ENCODE results near the gene MED9.

Gene MED9

DNA sequence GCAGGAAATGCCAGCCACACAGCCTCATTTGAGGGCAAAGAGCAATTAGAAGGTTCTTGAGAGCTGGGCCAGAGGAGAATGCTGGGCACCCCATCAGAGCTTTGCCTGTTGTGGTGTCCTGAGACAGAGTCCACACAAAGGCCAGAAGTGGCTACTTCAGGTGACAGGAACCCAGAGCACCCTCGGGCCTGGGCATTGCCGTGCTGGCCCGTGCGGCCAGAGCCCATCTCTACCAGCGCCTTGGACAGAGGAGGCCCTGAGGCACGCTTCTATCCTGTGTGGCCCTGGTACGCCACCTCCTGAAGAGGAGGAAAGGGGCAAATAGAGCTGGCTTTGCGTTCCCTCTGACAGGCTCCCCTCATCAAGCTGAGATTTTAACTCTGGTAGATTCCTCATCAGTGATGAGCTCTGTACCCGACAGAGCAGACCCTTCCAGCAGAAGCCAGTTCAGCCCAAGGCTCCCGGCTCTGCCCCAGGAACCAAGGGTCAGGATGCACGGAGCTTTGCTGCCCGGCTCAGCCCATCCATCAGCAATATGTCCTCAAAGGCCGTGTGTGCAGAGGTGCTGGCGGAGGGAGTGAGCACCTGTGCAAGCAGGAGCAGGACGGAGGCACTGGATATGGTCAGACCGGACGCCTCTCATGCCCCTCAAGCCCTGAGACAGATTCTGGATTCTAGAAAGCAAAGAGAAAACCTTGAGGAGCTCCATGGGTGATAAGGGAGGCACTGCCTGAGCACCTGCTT, 22.8 kb downstream of the MED9 start:
- Histone ChIP-seq H3K9me2 (replicated peaks; ENCODE audit: control insufficient read depth, low read length) (no peaks in the 10 kb centered on the region), H3K79me2 (ENCODE audit: control insufficient read depth, low read length) (no peaks in the 10 kb centered on the region), H3F3A (ENCODE audit: control insufficient read depth, insufficient read depth) (no peaks in the 10 kb centered on the region), H4K20me1 (ENCODE audit: control insufficient read depth, insufficient read depth, low read depth, low read length) (0 out of 2 replicates have a peak, but pooled peaks cover 8% of the 10 kb centered on the region), H3K4me2 (ENCODE audit: low read length) (no peak overlapping the region), H3K4me3 (ENCODE audit: low read length) (no peak overlapping the region), H3K36me3 (ENCODE audit: control insufficient read depth, low read length) (no peaks in the 10 kb centered on the region), H3K9me3 (ENCODE audit: control insufficient read depth, insufficient read depth, low read length) (no peaks in the 10 kb centered on the region), H3K27ac (ENCODE audit: low read depth, low read length) (no peak overlapping the region), H3K4me1 (ENCODE audit: control insufficient read depth, low read length) (peaks cover 19% of the 10 kb centered on the region), H3K27me3 (ENCODE audit: control insufficient read depth, low read length) (peaks cover 24% of the 10 kb centered on the region)
- TF ChIP-seq EZH2phosphoT487 (IDR thresholded peaks at IDR 0.05; ENCODE audit: borderline replicate concordance, low read length): no peak
- TF ChIP-seq, protein P1, sequence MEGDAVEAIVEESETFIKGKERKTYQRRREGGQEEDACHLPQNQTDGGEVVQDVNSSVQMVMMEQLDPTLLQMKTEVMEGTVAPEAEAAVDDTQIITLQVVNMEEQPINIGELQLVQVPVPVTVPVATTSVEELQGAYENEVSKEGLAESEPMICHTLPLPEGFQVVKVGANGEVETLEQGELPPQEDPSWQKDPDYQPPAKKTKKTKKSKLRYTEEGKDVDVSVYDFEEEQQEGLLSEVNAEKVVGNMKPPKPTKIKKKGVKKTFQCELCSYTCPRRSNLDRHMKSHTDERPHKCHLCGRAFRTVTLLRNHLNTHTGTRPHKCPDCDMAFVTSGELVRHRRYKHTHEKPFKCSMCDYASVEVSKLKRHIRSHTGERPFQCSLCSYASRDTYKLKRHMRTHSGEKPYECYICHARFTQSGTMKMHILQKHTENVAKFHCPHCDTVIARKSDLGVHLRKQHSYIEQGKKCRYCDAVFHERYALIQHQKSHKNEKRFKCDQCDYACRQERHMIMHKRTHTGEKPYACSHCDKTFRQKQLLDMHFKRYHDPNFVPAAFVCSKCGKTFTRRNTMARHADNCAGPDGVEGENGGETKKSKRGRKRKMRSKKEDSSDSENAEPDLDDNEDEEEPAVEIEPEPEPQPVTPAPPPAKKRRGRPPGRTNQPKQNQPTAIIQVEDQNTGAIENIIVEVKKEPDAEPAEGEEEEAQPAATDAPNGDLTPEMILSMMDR (IDR thresholded peaks at IDR 0.05; ENCODE audit: low read depth, low read length, poor library complexity, severe bottlenecking): no peak

DNA sequence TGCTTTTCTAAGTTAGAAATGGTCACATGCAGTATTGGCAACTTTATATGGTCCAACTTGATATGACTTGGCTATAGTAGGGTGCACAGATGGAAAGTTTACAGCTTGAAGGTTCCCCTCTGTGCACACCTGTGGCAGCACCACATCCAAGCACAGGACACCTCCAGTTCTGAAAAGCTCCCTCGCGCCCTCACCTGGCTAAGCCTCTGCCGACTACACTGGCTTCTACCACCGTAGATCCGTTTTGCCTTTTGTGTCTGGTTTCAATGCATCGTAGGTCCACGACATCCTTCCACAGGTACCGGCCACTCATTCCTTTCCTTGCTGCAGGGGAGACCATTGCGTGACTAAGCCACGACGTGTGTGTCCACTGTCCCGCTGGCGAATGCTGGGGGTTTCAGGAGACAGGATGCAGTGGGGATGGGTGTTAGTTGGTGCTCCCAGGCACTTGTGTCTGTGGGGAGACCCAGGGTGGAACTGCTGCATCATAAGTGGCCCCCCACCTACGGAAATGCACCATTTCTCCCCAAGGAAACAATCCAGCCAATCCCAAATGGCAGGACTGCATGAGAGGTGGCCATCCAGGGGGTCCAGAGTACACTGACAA, 24.3 kb downstream of the MED9 start:
- no peaks in the 10 kb centered on the region for H3K36me3 ChIP-seq (ENCODE audit: control insufficient read depth, low read length)
- peaks cover 12% of the 10 kb centered on the region for H3K4me1 ChIP-seq (ENCODE audit: control insufficient read depth, low read length)
- H3K9me3 ChIP-seq (ENCODE audit: control insufficient read depth, insufficient read depth, low read length): no peaks in the 10 kb centered on the region
- H3F3A ChIP-seq (ENCODE audit: control insufficient read depth, insufficient read depth): no peaks in the 10 kb centered on the region
- no peak overlapping the region for H3K27ac ChIP-seq (ENCODE audit: low read depth, low read length)
- no peaks in the 10 kb centered on the region for H3K9me2 ChIP-seq (replicated peaks; ENCODE audit: control insufficient read depth, low read length)
- no peaks in the 10 kb centered on the region for H4K20me1 ChIP-seq (ENCODE audit: control insufficient read depth, insufficient read depth, low read depth, low read length)
- no peak overlapping the region for H3K4me3 ChIP-seq (ENCODE audit: low read length)
- no peak overlapping the region for H3K4me2 ChIP-seq (ENCODE audit: low read length)
- peaks cover 9% of the 10 kb centered on the region for H3K27me3 ChIP-seq (ENCODE audit: control insufficient read depth, low read length)
- H3K79me2 ChIP-seq (ENCODE audit: control insufficient read depth, low read length): no peaks in the 10 kb centered on the region
- TF ChIP-seq, protein P1 (IDR thresholded peaks at IDR 0.05; ENCODE audit: low read depth, low read length, poor library complexity, severe bottlenecking): peak; percentile 83
- TF ChIP-seq EZH2phosphoT487 (IDR thresholded peaks at IDR 0.05; ENCODE audit: borderline replicate concordance, low read length): no peak

DNA sequence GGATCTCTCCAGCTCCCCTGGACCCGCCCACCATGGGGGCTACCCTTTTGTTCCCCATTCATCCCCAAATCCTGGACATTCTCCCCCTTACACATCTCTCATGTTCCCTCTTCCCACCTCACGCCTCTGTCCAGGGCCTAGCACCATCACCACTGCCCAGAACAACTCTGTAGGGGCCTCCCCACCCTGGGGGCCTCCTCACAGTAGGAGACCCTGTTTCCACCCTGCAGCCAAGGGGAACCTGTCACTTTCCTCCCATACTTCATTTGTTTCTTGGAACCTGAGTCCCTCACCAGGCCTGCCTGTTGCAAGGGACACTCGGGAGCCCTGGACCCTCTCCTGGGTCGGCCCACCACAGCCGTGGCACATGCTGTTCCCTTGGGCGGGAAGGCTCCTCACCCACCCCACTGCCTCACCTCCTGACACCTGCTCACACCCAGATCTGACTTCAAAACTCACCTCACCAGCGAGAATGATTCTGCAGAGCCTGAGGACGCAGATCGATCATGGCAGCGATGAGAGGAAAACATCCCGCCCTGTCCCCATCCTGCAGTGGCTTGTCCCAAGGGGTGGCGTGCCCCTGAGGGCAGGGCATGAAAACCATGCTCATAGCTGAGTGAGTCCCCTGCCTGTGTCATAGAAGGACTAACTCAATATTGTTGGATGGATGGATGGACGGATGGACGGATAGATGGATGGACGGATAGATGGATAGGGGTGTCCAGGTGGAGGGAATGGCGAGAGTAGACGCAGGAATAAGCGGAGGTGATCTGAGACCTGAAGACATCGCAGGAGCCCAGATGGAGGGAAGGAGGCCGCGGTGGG, 26.2 kb downstream of the MED9 start:
- no peak for TF ChIP-seq EZH2phosphoT487 (IDR thresholded peaks at IDR 0.05; ENCODE audit: borderline replicate concordance, low read length)
- TF ChIP-seq, protein P1 (IDR thresholded peaks at IDR 0.05; ENCODE audit: low read depth, low read length, poor library complexity, severe bottlenecking): no peak
- Histone ChIP-seq H4K20me1 (ENCODE audit: control insufficient read depth, insufficient read depth, low read depth, low read length) (no peaks in the 10 kb centered on the region), H3K36me3 (ENCODE audit: control insufficient read depth, low read length) (no peaks in the 10 kb centered on the region), H3K4me3 (ENCODE audit: low read length) (no peak overlapping the region), H3K4me1 (ENCODE audit: control insufficient read depth, low read length) (no peaks in the 10 kb centered on the region), H3K9me3 (ENCODE audit: control insufficient read depth, insufficient read depth, low read length) (no peaks in the 10 kb centered on the region), H3F3A (ENCODE audit: control insufficient read depth, insufficient read depth) (no peaks in the 10 kb centered on the region), H3K4me2 (ENCODE audit: low read length) (no peak overlapping the region), H3K79me2 (ENCODE audit: control insufficient read depth, low read length) (no peaks in the 10 kb centered on the region), H3K9me2 (replicated peaks; ENCODE audit: control insufficient read depth, low read length) (no peaks in the 10 kb centered on the region), H3K27ac (ENCODE audit: low read depth, low read length) (no peak overlapping the region), H3K27me3 (ENCODE audit: control insufficient read depth, low read length) (no peaks in the 10 kb centered on the region)
